Activated naive CD4-positive, alpha-beta T cell treated with anti-CD3 and anti-CD28 coated beads, Interleukin-2, amount 50 U/mL, for 24 hours (primary cell): ENCODE data around the gene UBA6.
"Not testable (repeated sequence)": the region's sequence is repeated elsewhere in the genome, so short reads cannot be mapped to it uniquely, and the experiment has no call there.

Experiments
- H3K27ac Mint-ChIP-seq: one replicate; pipeline ENCODE4 v1.8.0; 2021; ENCODE audit warnings: mild to moderate bottlenecking, mixed read lengths
- H3K27me3 Mint-ChIP-seq: one replicate; pipeline ENCODE4 v1.8.0; 2021; ENCODE audit warnings: mixed read lengths
- H3K36me3 Mint-ChIP-seq: one replicate; pipeline ENCODE4 v1.8.0; 2021; ENCODE audit warnings: mixed read lengths
- H3K4me1 Mint-ChIP-seq: one replicate; pipeline ENCODE4 v1.8.0; 2021; ENCODE audit warnings: mixed read lengths
- H3K4me3 Mint-ChIP-seq: one replicate; pipeline ENCODE4 v1.8.0; 2021; ENCODE audit warnings: mild to moderate bottlenecking, mixed read lengths
- H3K9me3 Mint-ChIP-seq: one replicate; pipeline ENCODE4 v1.8.0; 2021; ENCODE audit warnings: mixed read lengths

UBA6 gene

GRCh38 chr4:67638136-67638535 lies 62.8 kb downstream of the UBA6 start:
- H3K4me3 Mint-ChIP-seq = no peak overlapping the region
- H3K27me3 Mint-ChIP-seq = no peaks in the 10 kb centered on the region
- no peaks in the 10 kb centered on the region for H3K9me3 Mint-ChIP-seq
- H3K4me1 Mint-ChIP-seq = no peaks in the 10 kb centered on the region
- peaks cover 21% of the 10 kb centered on the region for H3K36me3 Mint-ChIP-seq
- H3K27ac Mint-ChIP-seq = no peak overlapping the region

GRCh38 chr4:67636978-67637377 lies 64.0 kb downstream of the UBA6 start:
- H3K36me3 Mint-ChIP-seq = peaks cover 22% of the 10 kb centered on the region
- H3K9me3 Mint-ChIP-seq = not testable (repeated sequence)

GRCh38 chr4:67635331-67635730 lies 65.6 kb downstream of the UBA6 start:
- Mint-ChIP-seq H3K9me3 (no peaks in the 10 kb centered on the region), H3K4me1 (no peaks in the 10 kb centered on the region), H3K36me3 (peaks cover 21% of the 10 kb centered on the region), H3K27ac (no peak overlapping the region), H3K27me3 (no peaks in the 10 kb centered on the region), H3K4me3 (no peak overlapping the region)

More at GRCh38 chr4:67636978-67637377, 64.0 kb downstream of the UBA6 start:
- H3K27me3 Mint-ChIP-seq, H3K27ac Mint-ChIP-seq, H3K4me3 Mint-ChIP-seq, H3K4me1 Mint-ChIP-seq: not testable (repeated sequence)

GRCh38 chr4:67634741-67635140 lies 66.2 kb downstream of the UBA6 start:
- H3K4me1 Mint-ChIP-seq = no peaks in the 10 kb centered on the region
- H3K36me3 Mint-ChIP-seq = peaks cover 21% of the 10 kb centered on the region
- no peak overlapping the region for H3K27ac Mint-ChIP-seq
- H3K9me3 Mint-ChIP-seq = no peaks in the 10 kb centered on the region
- no peak overlapping the region for H3K4me3 Mint-ChIP-seq
- H3K27me3 Mint-ChIP-seq = no peaks in the 10 kb centered on the region

- Mint-ChIP-seq H3K4me1 (no peaks in the 10 kb centered on the region), H3K36me3 (peaks cover 20% of the 10 kb centered on the region), H3K27me3 (no peaks in the 10 kb centered on the region), H3K9me3 (no peaks in the 10 kb centered on the region), H3K4me3 (no peak overlapping the region), H3K27ac (no peak overlapping the region)
Observed at GRCh38 chr4:67632492-67632891, 68.5 kb downstream of the UBA6 start.

- Mint-ChIP-seq H3K36me3 (peaks cover 14% of the 10 kb centered on the region), H3K4me1 (no peaks in the 10 kb centered on the region), H3K9me3 (no peaks in the 10 kb centered on the region), H3K4me3 (no peak overlapping the region), H3K27me3 (no peaks in the 10 kb centered on the region), H3K27ac (no peak overlapping the region)
Observed at GRCh38 chr4:67624939-67625338, 76.0 kb downstream of the UBA6 start.

GRCh38 chr4:67616478-67616877 lies 84.5 kb downstream of the UBA6 start:
- Mint-ChIP-seq H3K4me3 (no peak overlapping the region), H3K36me3 (peaks cover 18% of the 10 kb centered on the region), H3K4me1 (no peaks in the 10 kb centered on the region), H3K9me3 (peaks cover 12% of the 10 kb centered on the region), H3K27ac (no peak overlapping the region), H3K27me3 (no peaks in the 10 kb centered on the region)

GRCh38 chr4:67615119-67615518 lies 85.8 kb downstream of the UBA6 start:
- no peak overlapping the region for H3K4me3 Mint-ChIP-seq
- peaks cover 18% of the 10 kb centered on the region for H3K36me3 Mint-ChIP-seq
- H3K9me3 Mint-ChIP-seq = peaks cover 12% of the 10 kb centered on the region
- no peaks in the 10 kb centered on the region for H3K27me3 Mint-ChIP-seq
- H3K27ac Mint-ChIP-seq = no peak overlapping the region
- no peaks in the 10 kb centered on the region for H3K4me1 Mint-ChIP-seq

- peaks cover 25% of the 10 kb centered on the region for H3K36me3 Mint-ChIP-seq
- H3K9me3 Mint-ChIP-seq = peaks cover 22% of the 10 kb centered on the region
- H3K4me1 Mint-ChIP-seq = no peaks in the 10 kb centered on the region
- no peaks in the 10 kb centered on the region for H3K27me3 Mint-ChIP-seq
- H3K27ac Mint-ChIP-seq = no peak overlapping the region
- H3K4me3 Mint-ChIP-seq = no peak overlapping the region
Observed at GRCh38 chr4:67614186-67614585, 86.8 kb downstream of the UBA6 start.

- Mint-ChIP-seq H3K4me1 (peaks cover 7% of the 10 kb centered on the region), H3K4me3 (no peak overlapping the region), H3K9me3 (peaks cover 11% of the 10 kb centered on the region), H3K27ac (no peak overlapping the region), H3K36me3 (peaks cover 24% of the 10 kb centered on the region), H3K27me3 (no peaks in the 10 kb centered on the region)
Observed at GRCh38 chr4:67608027-67608426, 92.9 kb downstream of the UBA6 start.

GRCh38 chr4:67604749-67605148 lies 96.2 kb downstream of the UBA6 start:
- Mint-ChIP-seq H3K27ac (no peak overlapping the region), H3K27me3 (no peaks in the 10 kb centered on the region), H3K4me1 (peaks cover 7% of the 10 kb centered on the region), H3K9me3 (peaks cover 6% of the 10 kb centered on the region), H3K4me3 (no peak overlapping the region), H3K36me3 (peaks cover 45% of the 10 kb centered on the region)

- Mint-ChIP-seq H3K27me3 (no peaks in the 10 kb centered on the region), H3K9me3 (no peaks in the 10 kb centered on the region), H3K4me1 (peaks cover 7% of the 10 kb centered on the region), H3K4me3 (no peak overlapping the region), H3K36me3 (peaks cover 40% of the 10 kb centered on the region), H3K27ac (no peak overlapping the region)
Observed at GRCh38 chr4:67604029-67604381, 97.0 kb downstream of the UBA6 start.

- Mint-ChIP-seq H3K27ac (no peak overlapping the region), H3K4me1 (peaks cover 5% of the 10 kb centered on the region), H3K27me3 (no peaks in the 10 kb centered on the region), H3K9me3 (no peaks in the 10 kb centered on the region), H3K4me3 (no peak overlapping the region), H3K36me3 (peaks cover 40% of the 10 kb centered on the region)
Observed at GRCh38 chr4:67603310-67604028, 97.5 kb downstream of the UBA6 start.

- Mint-ChIP-seq H3K4me1 (no peaks in the 10 kb centered on the region), H3K4me3 (no peak overlapping the region), H3K36me3 (peaks cover 19% of the 10 kb centered on the region), H3K27ac (no peak overlapping the region), H3K27me3 (no peaks in the 10 kb centered on the region), H3K9me3 (no peaks in the 10 kb centered on the region)
Observed at GRCh38 chr4:67593741-67594175, 107.2 kb downstream of the UBA6 start.

GRCh38 chr4:67587156-67587555 lies 113.8 kb downstream of the UBA6 start:
- Mint-ChIP-seq H3K27me3 (no peaks in the 10 kb centered on the region), H3K36me3 (peaks cover 11% of the 10 kb centered on the region), H3K4me3 (no peak overlapping the region), H3K4me1 (peaks cover 21% of the 10 kb centered on the region), H3K27ac (no peak overlapping the region), H3K9me3 (no peaks in the 10 kb centered on the region)

GRCh38 chr4:67584496-67584895 lies 116.5 kb downstream of the UBA6 start:
- H3K9me3 Mint-ChIP-seq = no peaks in the 10 kb centered on the region
- H3K27me3 Mint-ChIP-seq = no peaks in the 10 kb centered on the region
- no peak overlapping the region for H3K27ac Mint-ChIP-seq
- peaks cover 41% of the 10 kb centered on the region for H3K4me1 Mint-ChIP-seq
- H3K36me3 Mint-ChIP-seq = peaks cover 15% of the 10 kb centered on the region
- no peak overlapping the region for H3K4me3 Mint-ChIP-seq

GRCh38 chr4:67581913-67582312 lies 119.0 kb downstream of the UBA6 start:
- Mint-ChIP-seq H3K27ac (no peak overlapping the region), H3K36me3 (peaks cover 10% of the 10 kb centered on the region), H3K27me3 (no peaks in the 10 kb centered on the region), H3K4me1 (peaks cover 60% of the 10 kb centered on the region), H3K4me3 (no peak overlapping the region), H3K9me3 (no peaks in the 10 kb centered on the region)
